ENCODE measurements around the gene GTPBP1. TPM values are rescaled to one million over a fixed set of nuclear protein-coding genes. Genes with fewer than 3 reads are reported as not detected.

Gene GTPBP1
- total and polyA plus RNA-seq, 2 of the 13 experiments (the other 11 are each of a cell fraction or from before 2014, with no cell fraction given) = 22.3 to 27.0 TPM

- no peak for TF ChIP-seq ZFP36L2 (CRISPR knock-in tag; IDR thresholded peaks at IDR 0.05)
- no peak for TF ChIP-seq PBX3 (CRISPR knock-in tag; IDR thresholded peaks at IDR 0.05; ENCODE audit: borderline replicate concordance)
- no peak for TF ChIP-seq KAT8 (CRISPR knock-in tag; IDR thresholded peaks at IDR 0.05)
- no peak for TF ChIP-seq PCBP1 (IDR thresholded peaks at IDR 0.05; ENCODE audit: borderline replicate concordance, low read depth, low read length)
- no peak for TF ChIP-seq BRCA1 (CRISPR knock-in tag; IDR thresholded peaks at IDR 0.05)
- TF ChIP-seq MBD4 (IDR thresholded peaks at IDR 0.05; ENCODE audit: borderline replicate concordance, low read length) = no peak
- no peak for TF ChIP-seq MEF2D (CRISPR knock-in tag; IDR thresholded peaks at IDR 0.05)
- TF ChIP-seq HOXA7 (CRISPR knock-in tag; IDR thresholded peaks at IDR 0.05) = no peak
- no peak for TF ChIP-seq RNF219 (CRISPR knock-in tag; IDR thresholded peaks at IDR 0.05)
- TF ChIP-seq SNAI1 (CRISPR knock-in tag; IDR thresholded peaks at IDR 0.05; ENCODE audit: borderline replicate concordance) = no peak
- TF ChIP-seq SRSF4 (IDR thresholded peaks at IDR 0.05; ENCODE audit: low read depth, low read length, poor library complexity, severe bottlenecking) = no peak
- no peak for TF ChIP-seq NCOR1 (IDR thresholded peaks at IDR 0.05; ENCODE audit: borderline replicate concordance, low read length)
- TF ChIP-seq, protein P1, sequence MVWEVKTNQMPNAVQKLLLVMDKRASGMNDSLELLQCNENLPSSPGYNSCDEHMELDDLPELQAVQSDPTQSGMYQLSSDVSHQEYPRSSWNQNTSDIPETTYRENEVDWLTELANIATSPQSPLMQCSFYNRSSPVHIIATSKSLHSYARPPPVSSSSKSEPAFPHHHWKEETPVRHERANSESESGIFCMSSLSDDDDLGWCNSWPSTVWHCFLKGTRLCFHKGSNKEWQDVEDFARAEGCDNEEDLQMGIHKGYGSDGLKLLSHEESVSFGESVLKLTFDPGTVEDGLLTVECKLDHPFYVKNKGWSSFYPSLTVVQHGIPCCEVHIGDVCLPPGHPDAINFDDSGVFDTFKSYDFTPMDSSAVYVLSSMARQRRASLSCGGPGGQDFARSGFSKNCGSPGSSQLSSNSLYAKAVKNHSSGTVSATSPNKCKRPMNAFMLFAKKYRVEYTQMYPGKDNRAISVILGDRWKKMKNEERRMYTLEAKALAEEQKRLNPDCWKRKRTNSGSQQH (CRISPR knock-in tag; IDR thresholded peaks at IDR 0.05; ENCODE audit: low read depth) = no peak
- TF ChIP-seq SMAD1 (CRISPR knock-in tag; IDR thresholded peaks at IDR 0.05; ENCODE audit: borderline replicate concordance, low read depth) = no peak
- no peak for TF ChIP-seq NFATC3 (CRISPR knock-in tag; IDR thresholded peaks at IDR 0.05)
- TF ChIP-seq ZNF136 (CRISPR knock-in tag; IDR thresholded peaks at IDR 0.05; ENCODE audit: low read depth) = no peak
- TF ChIP-seq EP300 (IDR thresholded peaks at IDR 0.05; ENCODE audit: low read depth in 2 of 2, low read length in 2 of 2) = peak in 1 of 2 experiments; percentile 22; a peak in 1 of 4 replicates
- no peak; the same call in 1 of the 2 replicates for TF ChIP-seq EP300 (CRISPR knock-in tag; IDR thresholded peaks at IDR 0.05; ENCODE audit: borderline replicate concordance)
- TF ChIP-seq BCL6 (CRISPR knock-in tag; IDR thresholded peaks at IDR 0.05) = no peak
- TF ChIP-seq ZNF644 (CRISPR knock-in tag; IDR thresholded peaks at IDR 0.05; ENCODE audit: low read depth) = peak; percentile 75
- TF ChIP-seq AGO1 (IDR thresholded peaks at IDR 0.05; ENCODE audit: low read depth, low read length, poor library complexity, severe bottlenecking) = no peak
- TF ChIP-seq REST (IDR thresholded peaks at IDR 0.05; ENCODE audit: borderline replicate concordance in 1 of 2, low read depth in 1 of 2, low read length in 2 of 2) = no peak
- TF ChIP-seq THYN1 (CRISPR knock-in tag; IDR thresholded peaks at IDR 0.05; ENCODE audit: borderline replicate concordance, low read depth) = no peak
Observed at GRCh38 chr22:38694049-38694448, 11.7 kb upstream of the GTPBP1 start (continued).
